GM23248 (cell line): Measurements from ENCODE around the gene REPS1.

Experiments
- EZH2 ChIP-seq: fragments of 200-600 bp; sonication (generic); IDR thresholded peaks from 2 replicates; pipeline ENCODE4 v1.6.1; 2018; ENCODE audit warnings: antibody characterized with exemption, mild to moderate bottlenecking; ENCODE audit not compliant: insufficient read depth, poor library complexity, severe bottlenecking
- EZH2phosphoT487 ChIP-seq: fragments of 200-600 bp; sonication (generic); IDR thresholded peaks from 2 replicates; pipeline ENCODE4 v1.6.1; 2018; ENCODE audit warnings: antibody characterized with exemption, moderate library complexity, mild to moderate bottlenecking, low read depth; ENCODE audit not compliant: insufficient read depth

- TF ChIP-seq EZH2 (no peak), EZH2phosphoT487 (no peak)
These were observed 31.7 kb downstream of the REPS1 start for GRCh38 chr6:138956244-138956924.
